Activated CD8-positive, alpha-beta T cell treated with anti-CD3 and anti-CD28 coated beads for 36 hours (primary cell): Measurements from ENCODE around the gene KMT2A. TPM values are rescaled to one million over a fixed set of nuclear protein-coding genes. Genes with fewer than 3 reads are reported as not detected.
A peak's percentile ranks its signal among the peaks of the same experiment; 100 is the strongest.
"Not testable (repeated sequence)": the region's sequence is repeated elsewhere in the genome, so short reads cannot be mapped to it uniquely, and the experiment has no call there.

Experiments used
- ATAC-seq: fragments of 200-7000 bp; cut with Tn5 transposase; one replicate; pipeline ENCODE4 v1.10.0; 2021; ENCODE audit warnings: mild to moderate bottlenecking, moderate library complexity
- CTCF ChIA-PET: fragments of 350-600 bp; sonication (Branson Sonifier 250); formaldehyde crosslinking; loops from one replicate; lab custom pipeline; 2021; ENCODE audit warnings: antibody characterized with exemption; lab: Charles Lee
- POLR2A ChIA-PET: fragments of 350-600 bp; sonication (Branson Sonifier 250); formaldehyde crosslinking; loops from one replicate; lab custom pipeline; 2021; ENCODE audit warnings: antibody characterized with exemption; lab: Charles Lee
- DNase-seq: peaks from one replicate; pipeline ENCODE4 v3.0.0-alpha.2; 2020
- H3K27ac Mint-ChIP-seq: one replicate; pipeline ENCODE4 v1.8.0; 2021; ENCODE audit warnings: mild to moderate bottlenecking, mixed read lengths
- H3K27me3 Mint-ChIP-seq: one replicate; pipeline ENCODE4 v1.8.0; 2021; ENCODE audit warnings: mixed read lengths
- H3K36me3 Mint-ChIP-seq: one replicate; pipeline ENCODE4 v1.8.0; 2021; ENCODE audit warnings: low read depth, mixed read lengths
- H3K4me1 Mint-ChIP-seq: one replicate; pipeline ENCODE4 v1.8.0; 2021; ENCODE audit warnings: low read depth, mixed read lengths
- H3K4me3 Mint-ChIP-seq: one replicate; pipeline ENCODE4 v1.8.0; 2021; ENCODE audit warnings: mild to moderate bottlenecking, moderate library complexity, mixed read lengths
- H3K9me3 Mint-ChIP-seq: one replicate; pipeline ENCODE4 v1.8.0; 2021; ENCODE audit warnings: mixed read lengths
- intact Hi-C: fragments of 100-400 bp; cut with micrococcal nuclease; formaldehyde crosslinking; loops from one replicate; pipeline ENCODE4 v1.10.0; 2022
- total RNA-seq, 2 experiments: library from RNA; stranded (reverse); gene quantifications; one replicate each; pipeline ENCODE4 v1.2.3, GENCODE V29; 2021
- TF ChIP-seq, protein P1 (sequence below): fragments of 200-600 bp; IDR thresholded peaks from one replicate; pipeline ENCODE4 v1.8.0; 2022; ENCODE audit warnings: antibody characterized with exemption, mild to moderate bottlenecking

KMT2A gene
- total RNA-seq, 2 experiments from 2014 or later = 68.8 to 75.0 TPM

DNA sequence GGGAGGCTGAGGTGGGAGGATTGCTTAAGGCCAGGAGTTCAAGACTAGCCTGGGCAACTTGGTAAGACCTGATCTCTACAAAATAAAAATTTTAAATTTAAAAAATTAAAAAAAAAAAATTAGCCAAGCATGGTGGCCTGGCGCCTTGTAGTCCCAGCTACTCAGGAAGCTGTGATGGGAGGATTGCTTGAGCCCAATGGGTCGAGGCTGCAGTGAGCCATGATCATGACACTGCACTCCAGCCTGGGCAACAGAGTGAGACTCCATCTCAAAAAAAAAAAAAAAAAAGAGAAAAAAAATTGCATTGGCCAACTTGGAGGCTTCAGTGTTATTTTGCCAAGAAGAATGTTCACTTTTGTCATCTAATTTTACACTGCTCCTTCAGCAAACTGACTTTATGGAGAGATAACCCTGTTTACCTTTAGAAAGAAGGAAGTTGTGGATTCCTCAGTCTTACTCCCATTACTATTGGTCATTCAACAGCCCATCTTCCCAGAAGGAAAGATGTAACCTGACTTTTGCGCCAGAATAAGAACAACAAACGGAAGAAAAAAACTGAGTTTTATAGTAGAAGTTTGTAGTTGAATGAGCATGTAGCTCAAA is 13.1 kb downstream of the KMT2A start:
- Mint-ChIP-seq H3K4me1 (peaks cover 72% of the 10 kb centered on the region), H3K9me3 (no peaks in the 10 kb centered on the region), H3K27ac (peak overlapping the region; percentile 62), H3K4me3 (no peak overlapping the region), H3K27me3 (no peaks in the 10 kb centered on the region), H3K36me3 (peaks cover 46% of the 10 kb centered on the region)
- intact Hi-C loops = loop anchor here (10.0 kb wide), 1 partner anchor 115 kb away; the partner anchor contains the start of gene IFT46
- no peak for DNase-seq
- TF ChIP-seq, protein P1, sequence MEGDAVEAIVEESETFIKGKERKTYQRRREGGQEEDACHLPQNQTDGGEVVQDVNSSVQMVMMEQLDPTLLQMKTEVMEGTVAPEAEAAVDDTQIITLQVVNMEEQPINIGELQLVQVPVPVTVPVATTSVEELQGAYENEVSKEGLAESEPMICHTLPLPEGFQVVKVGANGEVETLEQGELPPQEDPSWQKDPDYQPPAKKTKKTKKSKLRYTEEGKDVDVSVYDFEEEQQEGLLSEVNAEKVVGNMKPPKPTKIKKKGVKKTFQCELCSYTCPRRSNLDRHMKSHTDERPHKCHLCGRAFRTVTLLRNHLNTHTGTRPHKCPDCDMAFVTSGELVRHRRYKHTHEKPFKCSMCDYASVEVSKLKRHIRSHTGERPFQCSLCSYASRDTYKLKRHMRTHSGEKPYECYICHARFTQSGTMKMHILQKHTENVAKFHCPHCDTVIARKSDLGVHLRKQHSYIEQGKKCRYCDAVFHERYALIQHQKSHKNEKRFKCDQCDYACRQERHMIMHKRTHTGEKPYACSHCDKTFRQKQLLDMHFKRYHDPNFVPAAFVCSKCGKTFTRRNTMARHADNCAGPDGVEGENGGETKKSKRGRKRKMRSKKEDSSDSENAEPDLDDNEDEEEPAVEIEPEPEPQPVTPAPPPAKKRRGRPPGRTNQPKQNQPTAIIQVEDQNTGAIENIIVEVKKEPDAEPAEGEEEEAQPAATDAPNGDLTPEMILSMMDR = no peak
- CTCF ChIA-PET = no interaction called here
- no peak for ATAC-seq
- POLR2A ChIA-PET = interaction anchor here (0.6 to 1.0 kb wide), 2 partner anchors 14 to 444 kb away, joined by 3 read pairs; no protein-coding TSS in a partner anchor

DNA sequence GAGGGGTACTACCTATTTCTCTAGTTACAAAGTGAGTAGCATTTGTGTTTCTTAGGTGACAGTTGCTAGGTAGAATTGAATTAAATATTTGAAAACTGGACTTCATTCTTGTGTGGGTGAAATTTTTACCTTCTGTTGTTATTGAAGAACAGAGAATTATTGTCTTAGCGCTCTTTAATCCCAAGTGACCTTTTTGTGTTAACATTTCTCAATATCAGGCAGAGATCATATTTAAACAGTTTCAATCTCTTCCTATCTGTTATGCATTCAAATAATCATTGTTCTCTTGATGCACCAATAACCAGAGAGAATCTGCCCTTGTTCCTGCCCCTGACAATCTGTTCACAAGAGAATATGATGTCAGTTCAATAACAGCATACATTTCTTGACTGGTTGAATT is 14.2 kb downstream of the KMT2A start:
- intact Hi-C loops = no loop called here
- TF ChIP-seq, protein P1 = no peak
- DNase-seq (no peak), ATAC-seq (no peak)
- peaks cover 40% of the 10 kb centered on the region for H3K36me3 Mint-ChIP-seq
- H3K27me3 Mint-ChIP-seq = no peaks in the 10 kb centered on the region
- POLR2A ChIA-PET = interaction anchor here (1.8 kb wide), 1 partner anchor 15 kb away, joined by 5 read pairs; the partner anchor contains the start of gene KMT2A
- H3K4me3 Mint-ChIP-seq = no peak overlapping the region
- peak overlapping the region; percentile 7 for H3K27ac Mint-ChIP-seq
- CTCF ChIA-PET = interaction anchor here (1.2 kb wide), 1 partner anchor 85 kb away, joined by 3 read pairs; no protein-coding TSS in a partner anchor
- H3K4me1 Mint-ChIP-seq = peaks cover 69% of the 10 kb centered on the region
- no peaks in the 10 kb centered on the region for H3K9me3 Mint-ChIP-seq

DNA sequence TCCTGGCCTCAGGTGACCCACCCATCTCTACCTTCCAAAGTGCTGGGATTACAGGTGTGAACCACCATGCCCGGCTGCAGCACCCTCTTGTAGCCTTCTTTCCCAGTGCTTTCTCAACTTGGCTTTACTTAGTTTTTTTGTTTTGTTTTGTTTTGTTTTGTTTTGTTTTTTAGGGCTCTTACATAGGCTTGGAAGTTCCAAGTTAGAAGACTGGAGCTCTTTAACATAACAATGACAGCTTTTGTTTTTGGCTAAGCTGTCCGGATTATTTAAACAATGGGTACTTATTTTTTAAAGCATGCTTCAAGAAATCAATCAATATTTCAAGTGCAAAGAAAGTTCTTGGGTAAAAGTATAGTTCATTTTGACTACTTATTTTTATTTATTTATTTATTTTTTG is 25.9 kb downstream of the KMT2A start:
- TF ChIP-seq, protein P1 = no peak
- CTCF ChIA-PET = no interaction called here
- POLR2A ChIA-PET = interaction anchor here (0.7 kb wide), 1 partner anchor 28 kb away, joined by 3 read pairs; no protein-coding TSS in a partner anchor
- Mint-ChIP-seq H3K27ac (no peak overlapping the region), H3K4me3 (no peak overlapping the region), H3K27me3 (no peaks in the 10 kb centered on the region), H3K9me3 (no peaks in the 10 kb centered on the region), H3K4me1 (peaks cover 31% of the 10 kb centered on the region), H3K36me3 (peaks cover 11% of the 10 kb centered on the region)
- no peak for DNase-seq
- intact Hi-C loops = no loop called here
- no peak for ATAC-seq

DNA sequence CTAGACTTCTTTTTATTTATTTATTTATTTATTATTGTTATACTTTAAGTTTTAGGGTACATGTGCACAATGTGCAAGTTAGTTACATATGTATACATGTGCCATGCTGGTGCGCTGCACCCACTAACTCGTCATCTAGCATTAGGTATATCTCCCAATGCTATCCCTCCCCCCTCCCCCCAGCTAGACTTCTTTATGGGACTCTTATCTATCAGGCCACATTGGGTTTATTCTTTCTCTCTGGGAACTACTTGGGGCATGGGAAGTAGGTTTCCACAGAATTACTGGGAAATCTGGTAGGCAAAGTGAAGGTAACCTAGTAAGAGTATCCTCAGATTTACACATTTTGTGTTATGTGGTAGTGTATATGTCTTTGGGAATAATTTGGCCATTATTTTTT is 32.7 kb downstream of the KMT2A start:
- H3K27me3 Mint-ChIP-seq, H3K27ac Mint-ChIP-seq, DNase-seq, ATAC-seq, intact Hi-C loops, H3K4me3 Mint-ChIP-seq, H3K9me3 Mint-ChIP-seq: not testable (repeated sequence)
- H3K36me3 Mint-ChIP-seq = peaks cover 40% of the 10 kb centered on the region
- POLR2A ChIA-PET = interaction anchor here (1.7 kb wide), 1 partner anchor 33 kb away, joined by 6 read pairs; the partner anchor contains the start of gene KMT2A
- peaks cover 40% of the 10 kb centered on the region for H3K4me1 Mint-ChIP-seq
- CTCF ChIA-PET = interaction anchor here (1.1 kb wide), 1 partner anchor 10 kb away, joined by 3 read pairs; no protein-coding TSS in a partner anchor

DNA sequence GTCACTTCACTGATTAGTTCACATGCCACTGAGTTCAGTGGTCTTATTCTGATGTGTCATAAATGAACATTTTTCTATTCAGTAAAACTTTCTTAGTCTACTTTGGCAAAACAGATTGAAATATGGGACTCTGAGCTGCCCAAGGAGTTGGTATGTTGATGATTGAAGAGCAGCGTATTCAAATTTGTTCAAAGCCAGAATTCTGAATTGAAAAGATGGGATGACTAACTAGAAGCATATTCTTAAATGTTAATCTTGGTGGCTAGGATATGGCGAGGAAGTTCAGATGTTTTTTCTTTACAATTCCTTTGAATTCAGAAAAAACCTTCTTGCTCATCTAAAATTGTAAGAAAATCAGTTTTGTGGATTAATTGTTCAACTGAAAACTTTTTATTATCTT is 34.7 kb downstream of the KMT2A start:
- Mint-ChIP-seq H3K4me1 (peaks cover 39% of the 10 kb centered on the region), H3K27ac (peak overlapping the region; percentile 57), H3K9me3 (no peaks in the 10 kb centered on the region), H3K36me3 (peaks cover 44% of the 10 kb centered on the region), H3K27me3 (no peaks in the 10 kb centered on the region), H3K4me3 (no peak overlapping the region)
- DNase-seq (no peak), ATAC-seq (no peak)
- ChIA-PET CTCF (interaction anchor here (0.8 kb wide), 2 partner anchors 111 to 300 kb away, joined by 3 read pairs; partner anchors contain the start of gene UBE4A), POLR2A (interaction anchor here (1.1 to 1.2 kb wide), 2 partner anchors 35 to 112 kb away, joined by 3 to 4 read pairs; partner anchors contain the start of genes KMT2A and UBE4A)
- intact Hi-C loops = no loop called here
- TF ChIP-seq, protein P1 = no peak
